Activated gamma-delta T cell (primary cell): Measurements from ENCODE around the gene TIMM23.

ENCODE experiments used
- DNase-seq: peaks from one replicate; lab custom pipeline; 2025; lab: John Stamatoyannopoulos, UW

TIMM23 gene

DNA sequence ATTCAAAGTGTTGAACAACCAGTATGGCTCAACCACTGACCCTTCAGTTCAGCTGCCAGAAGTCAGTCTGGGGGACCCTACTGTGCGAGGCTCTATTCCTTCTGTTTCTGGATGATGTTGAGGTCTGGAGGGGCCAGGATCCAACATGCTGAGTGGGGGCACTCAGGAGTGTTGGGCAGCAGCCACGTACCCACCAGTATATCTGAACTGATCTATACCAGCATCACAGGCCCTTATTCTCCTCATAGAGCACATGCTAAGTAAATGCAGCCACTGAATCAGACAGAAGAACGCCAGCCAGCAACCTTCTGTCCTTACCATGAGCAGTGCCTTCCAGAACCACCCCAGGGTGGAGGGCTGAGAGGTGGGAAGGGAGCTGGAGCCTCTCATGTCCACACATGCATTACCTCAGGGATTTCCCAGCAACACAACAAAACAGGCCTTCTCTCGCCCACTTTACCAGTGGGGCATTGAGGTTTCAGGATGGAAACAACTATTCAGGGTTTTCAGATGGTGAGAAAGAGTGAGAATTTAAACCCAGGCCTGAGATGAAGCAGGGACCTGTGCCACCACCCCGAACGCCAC, 80.6 kb downstream of the TIMM23 start:
- DNase-seq, result no peak
